Measurements from ENCODE around the gene BSCL2.
"Not testable (repeated sequence)": the region's sequence is repeated elsewhere in the genome, so short reads cannot be mapped to it uniquely, and the experiment has no call there.

The BSCL2 gene

GRCh38 chr11:62682518-62682917 is 24.7 kb downstream of the BSCL2 start:
- no peak for DNase-seq

GRCh38 chr11:62680825-62681240 is 26.4 kb downstream of the BSCL2 start:
- no peak for DNase-seq

- peak; percentile 94 for DNase-seq
Observed at GRCh38 chr11:62678770-62679696, 28.2 kb downstream of the BSCL2 start, which contains the start of gene UBXN1. TSS of gene UBXN1 (minus strand) at chr11:62679073. CDS start at chr11:62678923, 150 bp downstream.

GRCh38 chr11:62678433-62678769 is 28.8 kb downstream of the BSCL2 start:
- DNase-seq = no peak

GRCh38 chr11:62677714-62678113 is 29.5 kb downstream of the BSCL2 start:
- no peak for DNase-seq

- no peak for DNase-seq
Observed at GRCh38 chr11:62677156-62677555, 30.1 kb downstream of the BSCL2 start.

- DNase-seq = no peak
Observed at GRCh38 chr11:62676698-62677097, 30.5 kb downstream of the BSCL2 start.

- DNase-seq = not testable (repeated sequence)
Observed at GRCh38 chr11:62675415-62675814, 31.8 kb downstream of the BSCL2 start.

GRCh38 chr11:62673196-62673525 is 34.1 kb downstream of the BSCL2 start:
- DNase-seq = no peak

GRCh38 chr11:62671608-62672389 is 35.4 kb downstream of the BSCL2 start, which contains the start of the genes LBHD1 and UQCC3:
TSS of gene LBHD1 (minus strand) at chr11:62672267. CDS start at chr11:62670031, 2,236 bp downstream.
TSS of gene UQCC3 (plus strand) at chr11:62671673. CDS start at chr11:62671746, 73 bp downstream.
- DNase-seq = peak; percentile 89

- DNase-seq = no peak
Observed at GRCh38 chr11:62671236-62671607, 36.0 kb downstream of the BSCL2 start.

GRCh38 chr11:62669420-62670161 is 37.6 kb downstream of the BSCL2 start:
- no peak for DNase-seq

- no peak for DNase-seq
Observed at GRCh38 chr11:62667460-62667859, 39.8 kb downstream of the BSCL2 start.

GRCh38 chr11:62666259-62666926 is 40.8 kb downstream of the BSCL2 start:
- DNase-seq = no peak

GRCh38 chr11:62665599-62666258 is 41.5 kb downstream of the BSCL2 start:
- DNase-seq = peak; percentile 86

GRCh38 chr11:62665075-62665598 is 42.1 kb downstream of the BSCL2 start, which contains the start of the genes C11orf98 and CSKMT:
TSS of gene C11orf98 (minus strand) at chr11:62665210. CDS start at chr11:62665169, 41 bp downstream.
TSS of gene CSKMT (plus strand) at chr11:62665312. CDS start at chr11:62665880, 568 bp downstream.
- peak; percentile 99 for DNase-seq

- DNase-seq = no peak
Observed at GRCh38 chr11:62664405-62665074, 42.7 kb downstream of the BSCL2 start.

GRCh38 chr11:62656796-62657429 is 50.3 kb downstream of the BSCL2 start:
- no peak for DNase-seq

GRCh38 chr11:62654297-62654696 is 52.9 kb downstream of the BSCL2 start:
- no peak for DNase-seq
